Astrocyte of the cerebellum (primary cell): Measurements from ENCODE around the gene OR5K4.

Experiments used
- DNase-seq: peaks from one replicate; pipeline ENCODE4 v3.0.0-alpha.2; 2011; ENCODE audit warnings: low read depth
- H3K4me3 ChIP-seq: 2 replicates; pipeline ENCODE4 v1.5.1; 2011; ENCODE audit warnings: mild to moderate bottlenecking, low read depth, low read length, moderate library complexity
- in situ Hi-C: cut with HindIII; loops from 2 replicates; pipeline ENCODE4 v1.10.0; 2017; ENCODE audit warnings: low sequenced_read_pairs
- TF ChIP-seq, protein P1 (sequence below): IDR thresholded peaks from 2 replicates; pipeline ENCODE4 v1.5.1; 2012; ENCODE audit warnings: low read length, low read depth, moderate library complexity, mild to moderate bottlenecking; ENCODE audit errors: missing control alignments

The OR5K4 gene

DNA sequence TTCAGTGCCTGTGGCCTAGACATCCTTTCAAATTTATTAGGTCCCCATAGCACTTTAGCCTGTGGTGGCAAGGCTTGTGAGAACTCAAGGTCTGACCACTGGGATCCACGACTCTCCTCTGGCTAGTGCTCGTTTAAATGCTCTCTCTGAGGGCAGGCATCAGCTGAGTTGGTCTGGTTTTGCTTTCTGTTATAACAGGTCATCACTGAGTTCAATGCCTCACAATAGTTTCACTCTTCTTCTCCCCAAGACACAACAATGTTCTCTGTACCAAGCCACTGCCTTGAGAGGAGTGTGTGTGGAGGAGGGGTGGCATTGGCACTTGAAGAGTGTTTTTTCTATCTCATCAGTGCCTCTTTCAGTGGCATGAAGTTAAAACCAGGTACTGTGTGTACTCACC is 7.6 kb downstream of the OR5K4 start:
- no peak overlapping the region for H3K4me3 ChIP-seq
- in situ Hi-C loops = no loop called here
- TF ChIP-seq, protein P1, sequence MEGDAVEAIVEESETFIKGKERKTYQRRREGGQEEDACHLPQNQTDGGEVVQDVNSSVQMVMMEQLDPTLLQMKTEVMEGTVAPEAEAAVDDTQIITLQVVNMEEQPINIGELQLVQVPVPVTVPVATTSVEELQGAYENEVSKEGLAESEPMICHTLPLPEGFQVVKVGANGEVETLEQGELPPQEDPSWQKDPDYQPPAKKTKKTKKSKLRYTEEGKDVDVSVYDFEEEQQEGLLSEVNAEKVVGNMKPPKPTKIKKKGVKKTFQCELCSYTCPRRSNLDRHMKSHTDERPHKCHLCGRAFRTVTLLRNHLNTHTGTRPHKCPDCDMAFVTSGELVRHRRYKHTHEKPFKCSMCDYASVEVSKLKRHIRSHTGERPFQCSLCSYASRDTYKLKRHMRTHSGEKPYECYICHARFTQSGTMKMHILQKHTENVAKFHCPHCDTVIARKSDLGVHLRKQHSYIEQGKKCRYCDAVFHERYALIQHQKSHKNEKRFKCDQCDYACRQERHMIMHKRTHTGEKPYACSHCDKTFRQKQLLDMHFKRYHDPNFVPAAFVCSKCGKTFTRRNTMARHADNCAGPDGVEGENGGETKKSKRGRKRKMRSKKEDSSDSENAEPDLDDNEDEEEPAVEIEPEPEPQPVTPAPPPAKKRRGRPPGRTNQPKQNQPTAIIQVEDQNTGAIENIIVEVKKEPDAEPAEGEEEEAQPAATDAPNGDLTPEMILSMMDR = no peak
- DNase-seq = no peak

DNA sequence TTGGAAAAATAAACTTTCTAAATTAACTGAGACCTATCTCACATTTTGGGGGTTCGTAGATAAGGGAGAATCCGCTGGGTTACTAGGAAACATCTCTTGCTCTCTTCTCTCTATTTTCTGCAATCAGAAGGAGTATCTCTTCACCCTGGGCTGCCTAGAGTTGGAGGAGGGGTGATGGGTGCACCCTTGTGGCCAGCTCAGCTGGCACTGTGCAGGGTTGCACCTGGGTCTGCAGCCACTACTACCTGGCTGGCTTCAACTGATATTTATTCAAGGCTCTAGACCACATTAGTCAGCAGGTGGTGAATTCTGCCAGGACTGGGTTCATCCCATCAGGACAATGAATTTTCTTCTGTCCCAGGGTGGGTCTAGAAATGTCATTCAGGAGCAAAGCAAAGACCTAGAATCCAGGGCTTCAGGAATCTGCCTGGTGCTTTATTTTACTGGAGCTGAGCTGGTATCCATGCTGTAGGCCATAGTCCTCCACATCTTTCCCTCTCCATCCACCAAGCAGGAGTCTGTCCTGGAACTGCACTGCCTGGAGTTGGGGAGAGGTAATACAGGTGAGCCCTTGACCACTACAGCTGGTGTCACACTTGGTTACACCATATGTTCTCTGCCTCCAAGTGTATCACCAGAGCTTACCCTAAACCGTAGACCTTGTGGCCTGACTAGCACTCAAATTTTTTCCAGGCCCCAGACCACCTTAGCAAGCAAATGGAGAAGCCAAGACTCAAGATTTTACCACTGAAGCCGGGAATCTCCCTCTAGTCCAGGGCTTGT is 14.0 kb downstream of the OR5K4 start:
- TF ChIP-seq, protein P1 = no peak
- DNase-seq = no peak
- in situ Hi-C loops = no loop called here
- H3K4me3 ChIP-seq = no peak overlapping the region

DNA sequence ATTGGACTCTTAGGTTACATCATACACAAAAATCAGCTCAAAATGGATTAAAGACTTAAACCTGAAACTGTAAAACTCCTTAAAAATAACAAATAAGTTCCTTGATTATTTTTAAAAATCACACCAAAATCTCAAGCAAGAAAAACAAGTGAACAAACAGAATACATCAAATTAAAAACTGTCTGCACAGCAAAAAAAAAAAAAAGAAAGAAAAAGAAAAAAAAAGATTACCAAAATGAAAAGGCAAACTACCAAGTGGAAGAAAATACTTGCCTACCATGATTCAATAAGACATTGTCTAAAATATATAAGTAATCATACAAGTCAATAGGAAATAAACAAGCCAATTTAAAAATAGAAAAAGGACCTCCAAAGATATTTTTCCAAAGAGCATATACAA is 17.5 kb downstream of the OR5K4 start:
- DNase-seq = no peak
- in situ Hi-C loops = no loop called here
- no peak overlapping the region for H3K4me3 ChIP-seq
- TF ChIP-seq, protein P1 = no peak

DNA sequence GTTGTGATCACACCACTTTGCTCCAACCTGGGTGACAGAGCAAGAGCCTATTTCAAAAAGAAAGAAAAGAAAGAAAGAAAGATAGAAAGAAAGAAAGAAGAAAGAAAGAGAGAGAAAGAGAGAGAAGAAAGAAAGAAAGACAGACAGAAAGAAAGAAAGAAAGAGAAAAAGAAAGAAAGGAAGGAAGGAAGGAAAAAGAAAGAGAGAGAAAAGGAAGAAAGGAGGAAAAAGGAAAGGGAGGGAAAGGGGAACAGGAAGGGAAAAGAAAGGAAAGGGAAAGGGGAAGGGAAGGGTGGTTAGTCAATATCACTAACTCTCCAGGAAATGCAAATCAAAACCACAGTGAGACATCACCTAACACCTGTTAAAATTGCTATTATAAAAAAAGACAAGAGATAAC is 18.2 kb downstream of the OR5K4 start:
- in situ Hi-C loops = no loop called here
- TF ChIP-seq, protein P1 = no peak
- no peak overlapping the region for H3K4me3 ChIP-seq
- DNase-seq = no peak

DNA sequence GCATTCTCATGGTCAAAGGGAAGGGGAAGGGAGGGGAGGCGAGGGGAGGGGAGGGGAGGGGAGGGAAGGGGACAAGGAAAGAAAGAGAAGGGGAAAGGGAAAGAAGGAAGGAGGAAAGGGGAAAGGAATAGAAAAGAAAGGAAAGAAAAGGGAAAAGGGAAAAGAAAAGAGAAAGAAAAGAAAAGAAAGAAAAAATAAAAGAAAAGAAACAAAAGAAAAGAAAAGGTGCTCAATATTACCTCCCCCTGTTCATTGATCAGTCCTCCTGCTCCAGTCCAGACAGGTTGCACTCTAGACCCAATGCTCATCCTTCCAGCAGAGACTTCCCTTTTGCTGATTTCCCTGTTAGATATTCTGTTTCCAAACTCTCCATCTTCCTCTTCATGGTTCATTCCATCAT is 18.8 kb downstream of the OR5K4 start:
- no peak overlapping the region for H3K4me3 ChIP-seq
- in situ Hi-C loops = no loop called here
- no peak for DNase-seq
- TF ChIP-seq, protein P1 = no peak

DNA sequence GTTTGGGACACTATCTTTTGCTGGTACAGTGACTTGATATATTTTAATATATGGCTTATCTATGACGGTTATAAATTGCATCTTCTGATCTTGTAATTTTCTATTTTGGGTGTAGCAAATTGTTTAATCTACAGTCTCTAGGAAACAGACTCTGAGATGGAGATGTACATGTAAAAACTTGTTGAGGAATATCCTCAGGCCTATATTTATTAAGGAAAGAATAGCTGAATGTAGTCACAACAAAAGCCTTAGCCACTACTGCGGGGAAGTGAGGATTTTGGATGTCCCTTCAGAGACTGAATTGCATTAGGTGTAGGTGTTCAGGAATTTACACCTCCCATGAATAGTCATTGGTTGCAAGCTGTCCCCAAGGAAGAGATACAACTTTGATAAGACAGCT is 23.0 kb downstream of the OR5K4 start:
- no peak overlapping the region for H3K4me3 ChIP-seq
- TF ChIP-seq, protein P1 = no peak
- in situ Hi-C loops = no loop called here
- DNase-seq = no peak
